Duodenal mucosa (tissue), 2 donors: Measurements from ENCODE around the gene TESK2.
"Not testable (repeated sequence)": the region's sequence is repeated elsewhere in the genome, so short reads cannot be mapped to it uniquely, and the experiment has no call there.

Experiments
- H3K27ac ChIP-seq: one replicate; pipeline ENCODE4 v1.7.0; 2013; ENCODE audit warnings: low read depth, low read length
- H3K27me3 ChIP-seq, 2 donors: one replicate each; pipeline ENCODE4 v1.7.0; 2013; ENCODE audit warnings: low read length in 2 of 2, control low read depth in 1 of 2; ENCODE audit not compliant: insufficient read depth in 2 of 2, control insufficient read depth in 1 of 2
- H3K36me3 ChIP-seq, 2 donors: one replicate each; pipeline ENCODE4 v1.7.0; 2013; ENCODE audit warnings: low read length in 2 of 2, control low read depth in 1 of 2; ENCODE audit not compliant: insufficient read depth in 2 of 2, control insufficient read depth in 1 of 2
- H3K4me1 ChIP-seq, 2 donors: one replicate each; pipeline ENCODE4 v1.7.0; 2013; ENCODE audit warnings: low read length in 2 of 2, control low read depth in 1 of 2; ENCODE audit not compliant: insufficient read depth in 2 of 2, control insufficient read depth in 1 of 2
- H3K4me3 ChIP-seq, 2 donors: one replicate each; pipeline ENCODE4 v1.7.0; 2013; ENCODE audit warnings: low read length in 2 of 2, low read depth in 1 of 2
- H3K9ac ChIP-seq, 2 donors: one replicate each; pipeline ENCODE4 v1.7.0; 2013; ENCODE audit warnings: low read length in 2 of 2, low read depth in 1 of 2
- H3K9me3 ChIP-seq, 2 donors: one replicate each; pipeline ENCODE4 v1.7.0; 2013; ENCODE audit warnings: low read length in 2 of 2, control low read depth in 1 of 2; ENCODE audit not compliant: control insufficient read depth in 1 of 2

The TESK2 gene

DNA sequence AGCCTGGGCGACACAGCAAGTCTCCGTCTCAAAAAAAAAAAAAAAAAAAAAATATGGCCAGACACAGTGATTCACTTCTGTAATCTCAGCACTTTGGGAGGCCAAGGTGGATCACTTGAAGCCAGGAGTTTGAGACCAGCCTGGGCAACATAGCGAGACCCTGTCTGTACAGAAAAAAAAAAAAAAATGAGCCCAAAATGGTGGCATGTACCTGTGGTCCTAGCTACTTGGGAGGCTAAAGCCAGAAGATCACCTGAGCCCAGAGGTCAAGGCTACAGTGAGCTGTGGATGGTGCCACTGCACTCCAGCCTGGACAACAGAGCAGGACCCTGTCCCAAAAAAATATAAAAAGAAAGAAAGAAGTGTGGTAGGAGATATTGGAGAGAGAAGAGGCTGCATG, 1.7 kb upstream of the TESK2 start:
- Histone ChIP-seq H3K4me1 (peaks cover 9 to 14% of the 10 kb centered on the region in 2 donors), H3K9me3 (no peaks in the 10 kb centered on the region), H3K9ac (no peak overlapping the region), H3K27me3 (no peaks in the 10 kb centered on the region), H3K36me3 (no peaks in the 10 kb centered on the region), H3K4me3 (no peak overlapping the region), H3K27ac (no peak overlapping the region)

- H3K36me3 ChIP-seq: no peaks in the 10 kb centered on the region
- H3K9ac ChIP-seq: no peak overlapping the region
- H3K27ac ChIP-seq: no peak overlapping the region
- H3K27me3 ChIP-seq: no peaks in the 10 kb centered on the region
- no peaks in the 10 kb centered on the region for H3K9me3 ChIP-seq
- H3K4me1 ChIP-seq: peaks cover 9 to 14% of the 10 kb centered on the region in 2 donors
- peak overlapping the region; percentile 64 to 69 for H3K4me3 ChIP-seq
Observed at GRCh38 chr1:45491487-45492260, 711 bp upstream of the TESK2 start.

DNA sequence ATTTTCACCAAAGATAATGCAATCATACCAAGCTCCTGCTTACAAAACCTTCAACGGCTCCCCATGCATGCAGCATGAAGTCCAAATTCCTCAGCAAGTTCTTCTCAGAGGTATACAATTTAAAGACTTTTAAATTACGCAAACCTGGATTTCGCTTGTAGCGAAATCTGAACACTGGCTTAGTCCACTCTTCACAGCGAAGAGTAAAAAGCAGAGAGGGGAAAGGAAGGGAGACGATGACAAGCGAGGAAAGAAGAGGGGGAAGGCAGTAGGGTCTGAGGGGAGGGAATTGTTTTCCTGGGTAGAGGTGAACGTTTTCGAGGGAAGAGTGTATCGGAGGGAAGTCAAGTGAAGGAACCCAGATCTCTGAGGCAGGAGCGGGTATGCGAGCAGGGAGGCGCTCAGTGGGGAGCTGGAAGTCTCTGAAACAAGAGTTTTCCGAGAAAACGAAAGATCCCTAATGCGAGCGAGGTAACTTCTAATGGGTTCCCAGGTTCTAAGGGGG, 790 bp downstream of the TESK2 start:
- H3K4me1 ChIP-seq: peaks cover 12 to 14% of the 10 kb centered on the region in 2 donors
- no peaks in the 10 kb centered on the region for H3K36me3 ChIP-seq
- no peaks in the 10 kb centered on the region for H3K9me3 ChIP-seq
- H3K27me3 ChIP-seq: no peaks in the 10 kb centered on the region
- peak overlapping the region; percentile 83 to 93 for H3K4me3 ChIP-seq
- peak overlapping the region; percentile 81 to 91 for H3K9ac ChIP-seq
- no peak overlapping the region for H3K27ac ChIP-seq

DNA sequence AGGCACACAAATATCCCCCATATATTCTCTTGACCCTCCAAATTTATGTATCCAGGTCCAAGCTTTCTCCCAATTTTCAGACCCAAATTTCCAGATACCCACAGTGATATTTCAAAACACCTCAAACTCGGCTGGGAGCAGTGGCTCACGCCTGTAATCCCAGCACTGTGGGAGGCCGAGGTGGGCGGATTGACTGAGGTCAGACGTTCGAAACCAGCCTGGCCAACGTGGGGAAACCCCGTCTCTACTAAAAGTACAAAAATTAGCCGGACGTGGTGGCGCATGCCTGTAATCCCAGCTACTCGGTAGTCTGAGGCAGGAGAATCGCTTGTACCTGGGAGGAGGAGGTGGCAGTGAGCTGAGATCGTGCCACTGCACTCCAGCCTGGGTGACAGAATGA, 1.6 kb downstream of the TESK2 start:
- not testable (repeated sequence) for H3K27ac ChIP-seq, H3K9me3 ChIP-seq, H3K27me3 ChIP-seq, H3K36me3 ChIP-seq
- Histone ChIP-seq H3K9ac (peak overlapping the region in 1 of 2 donors; percentile 81), H3K4me3 (peak overlapping the region; percentile 83 to 93), H3K4me1 (peaks cover 12 to 14% of the 10 kb centered on the region in 2 donors)

DNA sequence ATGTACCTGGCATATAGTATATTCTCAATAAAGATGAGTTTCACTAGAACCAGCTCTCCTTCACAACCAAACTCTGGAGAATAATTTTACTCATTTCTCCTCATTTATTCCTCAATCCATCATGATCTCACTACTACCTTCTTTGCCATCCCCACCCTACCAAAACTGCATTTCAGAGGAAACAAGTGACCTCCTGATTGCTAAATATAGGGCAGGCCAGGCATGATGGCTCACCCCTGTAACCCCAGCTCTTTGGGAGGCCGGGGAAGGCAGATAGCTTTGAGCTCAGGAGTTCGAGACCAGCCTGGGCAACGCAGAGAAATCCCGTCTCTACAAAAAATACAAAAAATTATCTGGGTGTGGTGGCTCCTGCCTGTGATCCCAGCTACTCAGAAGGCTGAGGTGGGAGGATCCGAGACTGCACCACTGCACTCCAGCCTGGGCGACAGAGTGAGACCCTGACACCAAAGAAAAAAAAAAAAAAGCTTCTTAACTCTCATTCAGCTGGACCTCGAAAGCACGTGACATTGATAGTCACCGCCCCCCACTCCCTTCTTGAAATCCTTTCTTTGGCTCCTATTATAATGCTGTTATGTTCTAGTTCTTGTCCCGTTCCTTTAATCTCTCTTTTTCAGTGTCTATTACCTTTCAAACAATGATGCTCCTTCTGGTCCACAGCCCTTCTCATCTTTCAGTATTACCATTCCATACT, 2.1 kb downstream of the TESK2 start:
- H3K36me3 ChIP-seq: no peaks in the 10 kb centered on the region
- no peaks in the 10 kb centered on the region for H3K9me3 ChIP-seq
- H3K4me1 ChIP-seq: peaks cover 12 to 14% of the 10 kb centered on the region in 2 donors
- no peak overlapping the region for H3K9ac ChIP-seq
- peak overlapping the region; percentile 83 to 93 for H3K4me3 ChIP-seq
- H3K27me3 ChIP-seq: no peaks in the 10 kb centered on the region
- no peak overlapping the region for H3K27ac ChIP-seq

DNA sequence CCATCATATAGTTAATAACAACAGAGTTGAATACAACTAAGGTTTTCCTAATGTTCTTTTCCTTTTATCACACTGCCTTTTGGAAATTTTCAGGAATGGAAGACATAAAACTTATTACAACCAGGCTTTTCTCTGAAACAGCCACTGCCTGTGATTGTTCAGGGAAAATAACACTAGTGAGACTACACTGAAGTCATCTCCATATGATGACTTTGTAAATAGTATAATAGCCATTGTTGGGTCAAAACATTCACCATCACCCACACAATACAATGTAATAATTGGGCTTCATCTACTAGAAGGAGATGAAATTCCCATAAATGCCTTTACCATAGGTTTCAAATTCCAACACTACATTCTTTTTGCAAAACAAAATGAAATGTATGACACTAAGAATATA, 5.0 kb downstream of the TESK2 start:
- Histone ChIP-seq H3K27me3 (no peaks in the 10 kb centered on the region), H3K9ac (no peak overlapping the region), H3K27ac (no peak overlapping the region), H3K4me1 (peaks cover 9 to 12% of the 10 kb centered on the region in 2 donors), H3K4me3 (no peak overlapping the region), H3K9me3 (no peaks in the 10 kb centered on the region), H3K36me3 (no peaks in the 10 kb centered on the region)

DNA sequence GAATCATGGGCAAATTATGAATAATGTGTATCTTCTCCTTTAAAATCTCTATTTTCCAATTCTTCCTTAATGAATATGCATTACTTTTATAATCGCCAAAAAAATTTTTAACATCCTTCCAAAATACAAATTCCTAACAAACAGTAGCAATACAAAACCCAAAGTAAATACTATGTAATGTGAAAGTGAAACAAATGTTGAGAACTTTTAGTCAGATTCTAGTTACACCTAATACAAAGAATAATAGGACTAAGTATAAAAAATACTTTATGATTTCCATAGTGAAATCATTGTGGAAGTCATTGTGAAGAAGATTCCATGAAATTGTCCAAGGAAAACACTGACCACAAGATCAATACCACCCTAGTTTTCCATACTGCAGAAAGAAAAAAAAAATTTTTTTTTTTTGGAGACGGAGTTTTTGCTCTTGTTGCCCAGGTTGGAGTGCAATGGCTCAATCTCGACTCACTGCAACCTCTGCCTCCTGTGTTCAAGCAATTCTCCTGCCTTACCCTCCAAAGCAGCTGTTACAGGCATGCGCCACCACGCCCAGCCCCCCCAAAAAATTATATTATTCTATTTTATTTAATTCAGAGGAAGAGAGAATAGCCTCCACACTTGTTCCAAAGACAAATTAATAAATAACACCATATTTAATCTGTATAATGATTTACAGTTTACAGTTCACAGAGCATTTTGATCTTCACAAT, 11.8 kb downstream of the TESK2 start:
- no peak overlapping the region for H3K4me3 ChIP-seq
- no peaks in the 10 kb centered on the region for H3K36me3 ChIP-seq
- no peak overlapping the region for H3K9ac ChIP-seq
- peaks cover 6 to 9% of the 10 kb centered on the region in 2 donors for H3K4me1 ChIP-seq
- no peaks in the 10 kb centered on the region for H3K9me3 ChIP-seq
- H3K27ac ChIP-seq: no peak overlapping the region
- H3K27me3 ChIP-seq: no peaks in the 10 kb centered on the region

- no peaks in the 10 kb centered on the region for H3K36me3 ChIP-seq
- H3K9me3 ChIP-seq: no peaks in the 10 kb centered on the region
- no peak overlapping the region for H3K4me3 ChIP-seq
- no peak overlapping the region for H3K27ac ChIP-seq
- H3K4me1 ChIP-seq: peaks cover 6 to 9% of the 10 kb centered on the region in 2 donors
- no peak overlapping the region for H3K9ac ChIP-seq
- H3K27me3 ChIP-seq: no peaks in the 10 kb centered on the region
Observed at GRCh38 chr1:45478121-45478814, 12.7 kb downstream of the TESK2 start.

DNA sequence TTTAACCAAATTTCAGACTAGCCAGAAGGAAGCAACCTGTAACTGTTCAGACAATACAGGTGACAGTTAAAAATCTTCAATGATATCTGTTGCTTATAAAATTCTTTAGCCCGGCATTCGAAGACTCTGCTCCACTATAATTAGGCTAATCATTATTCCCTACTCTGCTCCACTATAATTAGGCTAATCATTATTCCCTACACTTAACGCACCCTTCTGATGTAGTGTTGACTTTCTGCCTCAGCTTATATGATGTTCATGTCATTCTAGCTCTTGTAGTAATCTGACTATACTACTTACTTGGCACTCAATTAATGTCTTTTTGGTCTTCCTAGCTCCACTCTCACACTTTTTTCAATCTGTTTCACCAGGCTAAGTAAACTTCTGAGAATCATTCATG, 13.3 kb downstream of the TESK2 start:
- Histone ChIP-seq H3K4me1 (peaks cover 6 to 9% of the 10 kb centered on the region in 2 donors), H3K4me3 (no peak overlapping the region), H3K27ac (no peak overlapping the region), H3K9me3 (no peaks in the 10 kb centered on the region), H3K36me3 (no peaks in the 10 kb centered on the region), H3K9ac (no peak overlapping the region), H3K27me3 (no peaks in the 10 kb centered on the region)
